H54 (cell line): ENCODE results near the gene CACNB4.
"Not testable (repeated sequence)": the region's sequence is repeated elsewhere in the genome, so short reads cannot be mapped to it uniquely, and the experiment has no call there.

Experiments used
- DNase-seq: peaks from one replicate; pipeline ENCODE4 v3.0.0; 2011; ENCODE audit warnings: low spot score, mixed read lengths; ENCODE audit not compliant: insufficient read length
- FAIRE-seq: peaks from 3 replicates; lab custom pipeline; 2011; peaks lifted over from hg19 to GRCh38; lab: Jason Lieb, UNC
- POLR2A ChIP-seq: IDR thresholded peaks from 2 replicates; pipeline ENCODE4 v1.6.1; 2011; ENCODE audit warnings: low read depth, mild to moderate bottlenecking, low read length

CACNB4 gene

GRCh38 chr2:151931030-151931611 is 167.7 kb downstream of the CACNB4 start:
- no peak for DNase-seq
- FAIRE-seq, result no peak
- TF ChIP-seq POLR2A, result no peak

- FAIRE-seq (no peak), DNase-seq (no peak)
- TF ChIP-seq POLR2A, result no peak
Measured at GRCh38 chr2:151930042-151930441, 168.8 kb downstream of the CACNB4 start.

- no peak for TF ChIP-seq POLR2A
- DNase-seq (no peak), FAIRE-seq (no peak)
Measured at GRCh38 chr2:151928380-151928779, 170.5 kb downstream of the CACNB4 start.

GRCh38 chr2:151927501-151928221 is 171.2 kb downstream of the CACNB4 start:
- no peak for FAIRE-seq
- no peak for TF ChIP-seq POLR2A
- no peak for DNase-seq

- FAIRE-seq (no peak), DNase-seq (no peak)
- no peak for TF ChIP-seq POLR2A
Measured at GRCh38 chr2:151922845-151923666, 175.8 kb downstream of the CACNB4 start.

GRCh38 chr2:151919786-151920185 is 179.1 kb downstream of the CACNB4 start:
- no peak for TF ChIP-seq POLR2A
- no peak for FAIRE-seq
- DNase-seq, result no peak

GRCh38 chr2:151918308-151918707 is 180.5 kb downstream of the CACNB4 start:
- TF ChIP-seq POLR2A, result no peak
- DNase-seq (no peak), FAIRE-seq (no peak)

GRCh38 chr2:151916632-151917031 is 182.2 kb downstream of the CACNB4 start:
- TF ChIP-seq POLR2A, result no peak
- no peak for FAIRE-seq
- DNase-seq, result no peak

- DNase-seq, FAIRE-seq: not testable (repeated sequence)
Measured at GRCh38 chr2:151915629-151916025, 183.2 kb downstream of the CACNB4 start.

GRCh38 chr2:151914989-151915628 is 183.7 kb downstream of the CACNB4 start:
- DNase-seq (no peak), FAIRE-seq (no peak)
- TF ChIP-seq POLR2A, result no peak

- TF ChIP-seq POLR2A, result no peak
- DNase-seq (no peak), FAIRE-seq (no peak)
Measured at GRCh38 chr2:151908204-151908882, 190.5 kb downstream of the CACNB4 start.

GRCh38 chr2:151907286-151908203 is 191.3 kb downstream of the CACNB4 start:
- TF ChIP-seq POLR2A, result no peak
- DNase-seq (no peak), FAIRE-seq (no peak)
